ENCODE results near the gene HES4. TPM values are rescaled to one million over a fixed set of nuclear protein-coding genes. Genes with fewer than 3 reads are reported as not detected.

The HES4 gene
- total and polyA plus RNA-seq, 4 donors = 13.5 to 47.9 (median 27.1) TPM

DNA sequence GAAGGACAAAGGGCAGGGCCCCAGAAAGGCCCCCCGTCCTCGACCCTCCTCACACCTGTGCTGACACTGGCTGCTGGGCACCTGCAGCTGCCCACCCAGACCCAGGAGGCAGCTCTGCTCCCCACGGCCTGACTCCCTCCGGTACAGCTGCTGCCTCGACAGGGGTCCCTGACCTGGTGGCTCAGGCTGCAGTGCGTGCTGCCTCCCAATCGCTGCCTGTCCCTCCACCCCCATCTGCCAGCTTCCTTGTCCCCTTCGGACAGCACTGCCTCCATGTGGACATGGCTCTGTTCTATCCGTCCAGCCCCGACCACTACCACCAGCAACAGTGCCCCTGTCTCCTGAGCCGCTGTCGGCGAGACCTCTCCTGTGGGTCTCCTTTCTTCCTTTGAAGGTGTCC, 45.0 kb downstream of the HES4 start:
- H3K9ac ChIP-seq (ENCODE audit: insufficient read depth in 1 of 2, low read length in 2 of 2) = no peak overlapping the region
- 92 to 96% methylated on average over 13 of the region's 13 CpGs for whole genome bisulfite sequencing, 2 donors
- ATAC-seq (ENCODE audit: insufficient read depth, low FRiP score) = no peak
- peaks cover 19 to 67% (median 28%) of the 10 kb centered on the region in 4 donors for H3K36me3 ChIP-seq (ENCODE audit: control insufficient read depth in 4 of 4, insufficient read depth in 4 of 4, low read length in 4 of 4)
- H3K27me3 ChIP-seq (ENCODE audit: control insufficient read depth in 3 of 3, insufficient read depth in 3 of 3, low read length in 2 of 3) = no peaks in the 10 kb centered on the region
- peaks cover 0 to 6% (median 0%) of the 10 kb centered on the region in 4 donors for H3K9me3 ChIP-seq (ENCODE audit: control insufficient read depth in 4 of 4, insufficient read depth in 3 of 4, low read length in 3 of 4)
- no peak for DNase-seq
- TF ChIP-seq, protein P1, sequence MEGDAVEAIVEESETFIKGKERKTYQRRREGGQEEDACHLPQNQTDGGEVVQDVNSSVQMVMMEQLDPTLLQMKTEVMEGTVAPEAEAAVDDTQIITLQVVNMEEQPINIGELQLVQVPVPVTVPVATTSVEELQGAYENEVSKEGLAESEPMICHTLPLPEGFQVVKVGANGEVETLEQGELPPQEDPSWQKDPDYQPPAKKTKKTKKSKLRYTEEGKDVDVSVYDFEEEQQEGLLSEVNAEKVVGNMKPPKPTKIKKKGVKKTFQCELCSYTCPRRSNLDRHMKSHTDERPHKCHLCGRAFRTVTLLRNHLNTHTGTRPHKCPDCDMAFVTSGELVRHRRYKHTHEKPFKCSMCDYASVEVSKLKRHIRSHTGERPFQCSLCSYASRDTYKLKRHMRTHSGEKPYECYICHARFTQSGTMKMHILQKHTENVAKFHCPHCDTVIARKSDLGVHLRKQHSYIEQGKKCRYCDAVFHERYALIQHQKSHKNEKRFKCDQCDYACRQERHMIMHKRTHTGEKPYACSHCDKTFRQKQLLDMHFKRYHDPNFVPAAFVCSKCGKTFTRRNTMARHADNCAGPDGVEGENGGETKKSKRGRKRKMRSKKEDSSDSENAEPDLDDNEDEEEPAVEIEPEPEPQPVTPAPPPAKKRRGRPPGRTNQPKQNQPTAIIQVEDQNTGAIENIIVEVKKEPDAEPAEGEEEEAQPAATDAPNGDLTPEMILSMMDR (IDR thresholded peaks at IDR 0.05; ENCODE audit: control extremely low read depth, extremely low read depth) = no peak
- no peak overlapping the region for H3K4me3 ChIP-seq
- H3K4me1 ChIP-seq (ENCODE audit: control insufficient read depth in 5 of 5, insufficient read depth in 5 of 5, low read length in 5 of 5) = peaks cover 0 to 8% (median 4%) of the 10 kb centered on the region in 5 donors
- no peak overlapping the region for H3K27ac ChIP-seq (ENCODE audit: low read depth in 1 of 2, low read length in 1 of 2)

GRCh38 chr1:953524-954320, 46.2 kb downstream of the HES4 start:
- peaks cover 0 to 9% (median 0%) of the 10 kb centered on the region in 4 donors for H3K9me3 ChIP-seq (ENCODE audit: control insufficient read depth in 4 of 4, insufficient read depth in 3 of 4, low read length in 3 of 4)
- no peak for DNase-seq
- H3K4me3 ChIP-seq = no peak overlapping the region
- H3K4me1 ChIP-seq (ENCODE audit: control insufficient read depth in 5 of 5, insufficient read depth in 5 of 5, low read length in 5 of 5) = peaks cover 0 to 6% (median 4%) of the 10 kb centered on the region in 5 donors
- H3K36me3 ChIP-seq (ENCODE audit: control insufficient read depth in 4 of 4, insufficient read depth in 4 of 4, low read length in 4 of 4) = peaks cover 28 to 78% (median 35%) of the 10 kb centered on the region in 4 donors
- H3K27me3 ChIP-seq (ENCODE audit: control insufficient read depth in 3 of 3, insufficient read depth in 3 of 3, low read length in 2 of 3) = no peaks in the 10 kb centered on the region
- no peak for ATAC-seq (ENCODE audit: insufficient read depth, low FRiP score)
- no peak overlapping the region for H3K9ac ChIP-seq (ENCODE audit: insufficient read depth in 1 of 2, low read length in 2 of 2)
- 91 to 94% methylated on average over 32 of the region's 32 CpGs for WGBS, 2 donors
- TF ChIP-seq, protein P1 (IDR thresholded peaks at IDR 0.05; ENCODE audit: control extremely low read depth, extremely low read depth) = no peak
- no peak overlapping the region for H3K27ac ChIP-seq (ENCODE audit: low read depth in 1 of 2, low read length in 1 of 2)

- WGBS, 2 donors = 87 to 95% methylated on average over 7 of the region's 7 CpGs
- Histone ChIP-seq H3K27ac (ENCODE audit: low read depth in 1 of 2, low read length in 1 of 2) (no peak overlapping the region), H3K4me3 (no peak overlapping the region), H3K4me1 (ENCODE audit: control insufficient read depth in 5 of 5, insufficient read depth in 5 of 5, low read length in 5 of 5) (peaks cover 0 to 3% (median 0%) of the 10 kb centered on the region in 5 donors), H3K36me3 (ENCODE audit: control insufficient read depth in 4 of 4, insufficient read depth in 4 of 4, low read length in 4 of 4) (peaks cover 28 to 89% (median 36%) of the 10 kb centered on the region in 4 donors), H3K27me3 (ENCODE audit: control insufficient read depth in 3 of 3, insufficient read depth in 3 of 3, low read length in 2 of 3) (no peaks in the 10 kb centered on the region), H3K9ac (ENCODE audit: insufficient read depth in 1 of 2, low read length in 2 of 2) (no peak overlapping the region), H3K9me3 (ENCODE audit: control insufficient read depth in 4 of 4, insufficient read depth in 3 of 4, low read length in 3 of 4) (peaks cover 0 to 9% (median 0%) of the 10 kb centered on the region in 4 donors)
- no peak for DNase-seq
- TF ChIP-seq, protein P1 (IDR thresholded peaks at IDR 0.05; ENCODE audit: control extremely low read depth, extremely low read depth) = no peak
- ATAC-seq (ENCODE audit: insufficient read depth, low FRiP score) = no peak
These were observed 47.3 kb downstream of the HES4 start for GRCh38 chr1:952603-953002.
